ENCODE measurements around the gene PPFIA1. TPM values are rescaled to one million over a fixed set of nuclear protein-coding genes. Genes with fewer than 3 reads are reported as not detected.
"Not testable (repeated sequence)": the region's sequence is repeated elsewhere in the genome, so short reads cannot be mapped to it uniquely, and the experiment has no call there.

The PPFIA1 gene
- total and polyA plus RNA-seq, 9 donors, result 20.5 to 60.3 (median 37.8) TPM

- no peaks in the 10 kb centered on the region for H3K9me3 ChIP-seq
- peaks cover under 1% of the 10 kb centered on the region for H3K4me1 ChIP-seq (ENCODE audit: insufficient read depth)
- H3K4me3 ChIP-seq, result no peak overlapping the region
- intact Hi-C loops (cut with DNase I), result no loop called here
- H3K27me3 ChIP-seq, result no peaks in the 10 kb centered on the region
- H3K36me3 ChIP-seq, result no peaks in the 10 kb centered on the region
- no peak overlapping the region for H3K27ac ChIP-seq
- DNase-seq, result no peak
- TF ChIP-seq EP300 (IDR thresholded peaks at IDR 0.05) (no peak), CTCF (IDR thresholded peaks at IDR 0.05) (no peak), POLR2A (IDR thresholded peaks at IDR 0.05) (no peak)
- WGBS, 3 donors, result 88 to 89% (median 89%) methylated on average over 20 of the region's 20 CpGs
Measured at GRCh38 chr11:70405679-70406395, 135.3 kb downstream of the PPFIA1 start.

GRCh38 chr11:70407121-70407520 is 136.6 kb downstream of the PPFIA1 start:
- H3K27me3 ChIP-seq, result no peaks in the 10 kb centered on the region
- TF ChIP-seq EP300 (IDR thresholded peaks at IDR 0.05) (no peak), POLR2A (IDR thresholded peaks at IDR 0.05) (no peak), CTCF (IDR thresholded peaks at IDR 0.05) (no peak)
- intact Hi-C loops (cut with DNase I), result no loop called here
- DNase-seq, result no peak
- H3K4me3 ChIP-seq, result no peak overlapping the region
- no peaks in the 10 kb centered on the region for H3K9me3 ChIP-seq
- no peaks in the 10 kb centered on the region for H3K4me1 ChIP-seq (ENCODE audit: insufficient read depth)
- H3K36me3 ChIP-seq, result no peaks in the 10 kb centered on the region
- 92 to 95% (median 92%) methylated on average over 13 of the region's 13 CpGs for WGBS, 3 donors
- no peak overlapping the region for H3K27ac ChIP-seq

- no peaks in the 10 kb centered on the region for H3K4me1 ChIP-seq (ENCODE audit: insufficient read depth)
- H3K9me3 ChIP-seq, result no peaks in the 10 kb centered on the region
- intact Hi-C loops (cut with DNase I), result no loop called here
- no peak overlapping the region for H3K27ac ChIP-seq
- no peak for DNase-seq
- H3K36me3 ChIP-seq, result no peaks in the 10 kb centered on the region
- no peak for TF ChIP-seq EP300 (IDR thresholded peaks at IDR 0.05)
- no peak for TF ChIP-seq POLR2A (IDR thresholded peaks at IDR 0.05)
- TF ChIP-seq CTCF (IDR thresholded peaks at IDR 0.05), result no peak
- H3K27me3 ChIP-seq, result no peaks in the 10 kb centered on the region
- no peak overlapping the region for H3K4me3 ChIP-seq
- WGBS, 3 donors, result 93 to 95% (median 95%) methylated on average over 6 of the region's 6 CpGs
Measured at GRCh38 chr11:70407814-70408213, 137.3 kb downstream of the PPFIA1 start.

GRCh38 chr11:70408326-70408725 is 137.8 kb downstream of the PPFIA1 start:
- intact Hi-C loops (cut with DNase I); H3K36me3 ChIP-seq; H3K27me3 ChIP-seq; H3K4me3 ChIP-seq; H3K9me3 ChIP-seq; DNase-seq; H3K27ac ChIP-seq; H3K4me1 ChIP-seq (ENCODE audit: insufficient read depth): not testable (repeated sequence)
- 94 to 99% (median 96%) methylated on average over 4 of the region's 4 CpGs for WGBS, 3 donors

GRCh38 chr11:70409437-70409836 is 138.9 kb downstream of the PPFIA1 start:
- 79 to 81% (median 79%) methylated on average over 10 of the region's 10 CpGs for WGBS, 3 donors

More at GRCh38 chr11:70409437-70409836, 138.9 kb downstream of the PPFIA1 start:
- intact Hi-C loops (cut with DNase I), result no loop called here
- H3K27me3 ChIP-seq, result no peaks in the 10 kb centered on the region
- no peak overlapping the region for H3K27ac ChIP-seq
- no peaks in the 10 kb centered on the region for H3K9me3 ChIP-seq
- H3K36me3 ChIP-seq, result no peaks in the 10 kb centered on the region
- no peak for DNase-seq
- H3K4me3 ChIP-seq, result no peak overlapping the region
- no peak for TF ChIP-seq POLR2A (IDR thresholded peaks at IDR 0.05)
- no peak for TF ChIP-seq CTCF (IDR thresholded peaks at IDR 0.05)
- no peak for TF ChIP-seq EP300 (IDR thresholded peaks at IDR 0.05)
- peaks cover 6% of the 10 kb centered on the region for H3K4me1 ChIP-seq (ENCODE audit: insufficient read depth)

Measured in ovary (tissue), 9 donors.